ENCODE data around the gene WSB1. TPM values are rescaled to one million over a fixed set of nuclear protein-coding genes. Genes with fewer than 3 reads are reported as not detected.

The WSB1 gene
- total RNA-seq, 2 donors from 2014 or later: 206 to 227 TPM

- intact Hi-C loops (cut with DNase I): no loop called here
- peak; percentile 37 for DNase-seq (ENCODE audit: low spot score)
Measured at GRCh38 chr17:27345141-27345904, 51.4 kb downstream of the WSB1 start.

- peak; percentile 38 for DNase-seq (ENCODE audit: low spot score)
Measured at GRCh38 chr17:27346228-27346899, 52.5 kb downstream of the WSB1 start.

DNA sequence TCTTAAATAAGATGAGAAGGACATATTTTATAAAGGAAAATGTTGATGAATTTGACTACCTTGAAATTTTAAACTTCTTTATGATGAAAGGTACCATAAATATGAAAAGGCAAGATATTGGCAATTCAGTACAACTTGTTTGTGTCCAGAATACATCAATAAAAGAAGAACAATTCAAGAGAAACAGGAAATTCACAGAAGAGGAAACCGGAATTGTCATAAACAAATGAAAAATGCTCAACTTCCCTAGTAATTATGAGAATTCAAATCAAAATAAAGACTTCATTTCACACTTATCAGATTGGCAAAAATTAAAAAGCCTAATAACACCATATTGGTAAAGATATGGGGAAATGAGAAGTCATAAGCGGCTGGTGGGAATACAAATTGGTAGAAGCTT, 54.3 kb downstream of the WSB1 start:
- intact Hi-C loops (cut with DNase I): no loop called here
- no peak for DNase-seq (ENCODE audit: low spot score)

More at GRCh38 chr17:27346228-27346899, 52.5 kb downstream of the WSB1 start:
- intact Hi-C loops (cut with DNase I): no loop called here

- intact Hi-C loops (cut with DNase I): loop anchor here in 1 of 2 donors (5.0 to 10.0 kb wide), 2 partner anchors 105 to 253 kb away; partner anchors contain the start of gene KSR1
- no peak for DNase-seq (ENCODE audit: low spot score)
Measured at GRCh38 chr17:27349540-27350021, 55.7 kb downstream of the WSB1 start.

- no peak for DNase-seq (ENCODE audit: low spot score)
- intact Hi-C loops (cut with DNase I): loop anchor here in 1 of 2 donors (5.0 to 10.0 kb wide), 2 partner anchors 103 to 251 kb away; partner anchors contain the start of gene KSR1
Measured at GRCh38 chr17:27351759-27352158, 57.8 kb downstream of the WSB1 start.

GRCh38 chr17:27352448-27353032, 58.6 kb downstream of the WSB1 start:
- DNase-seq (ENCODE audit: low spot score): no peak
- intact Hi-C loops (cut with DNase I): loop anchor here in 1 of 2 donors (5.0 to 10.0 kb wide), 2 partner anchors 102 to 250 kb away; partner anchors contain the start of gene KSR1

- intact Hi-C loops (cut with DNase I): loop anchor here in 1 of 2 donors (5.0 to 10.0 kb wide), 2 partner anchors 102 to 249 kb away; partner anchors contain the start of gene KSR1
- no peak for DNase-seq (ENCODE audit: low spot score)
Measured at GRCh38 chr17:27353033-27353460, 59.1 kb downstream of the WSB1 start.

GRCh38 chr17:27353461-27354050, 59.6 kb downstream of the WSB1 start:
- intact Hi-C loops (cut with DNase I): loop anchor here in 1 of 2 donors (5.0 to 10.0 kb wide), 2 partner anchors 101 to 249 kb away; partner anchors contain the start of gene KSR1
- peak; percentile 98 for DNase-seq (ENCODE audit: low spot score)

- no peak for DNase-seq (ENCODE audit: low spot score)
- intact Hi-C loops (cut with DNase I): loop anchor here in 1 of 2 donors (5.0 to 10.0 kb wide), 2 partner anchors 101 to 248 kb away; partner anchors contain the start of gene KSR1
Measured at GRCh38 chr17:27354051-27354490, 60.2 kb downstream of the WSB1 start.

DNA sequence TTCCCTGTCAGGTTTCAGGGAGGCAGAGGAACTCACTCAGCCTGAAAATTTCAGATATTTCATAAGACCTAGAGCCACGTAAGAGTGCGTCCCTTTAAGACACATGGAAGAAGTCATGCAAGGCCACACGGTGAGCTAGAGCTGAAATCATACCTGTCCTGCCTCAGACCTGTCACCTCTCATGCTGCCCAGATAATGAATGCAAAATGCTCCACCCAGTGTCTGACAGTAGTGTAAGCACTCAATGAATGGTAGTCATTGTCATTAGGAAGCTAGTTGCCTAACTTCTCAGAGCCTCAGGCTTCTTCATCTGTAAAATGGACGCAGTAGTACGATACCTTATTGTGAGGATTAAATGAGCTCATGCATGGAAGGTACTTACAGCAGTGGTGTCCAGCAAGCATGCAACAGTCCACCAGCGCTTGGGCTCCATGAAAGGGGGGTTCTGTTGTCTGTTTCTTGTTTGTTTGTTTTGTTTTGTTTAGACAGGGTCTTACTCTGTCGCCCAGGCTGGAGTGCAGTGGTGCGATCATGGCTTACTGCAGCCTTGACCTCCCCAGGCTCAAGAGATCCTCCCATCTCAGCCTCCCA, 60.7 kb downstream of the WSB1 start:
- no peak for DNase-seq (ENCODE audit: low spot score)
- intact Hi-C loops (cut with DNase I): loop anchor here in 1 of 2 donors (5.0 to 10.0 kb wide), 2 partner anchors 100 to 248 kb away; partner anchors contain the start of gene KSR1

GRCh38 chr17:27355419-27355818, 61.5 kb downstream of the WSB1 start:
- DNase-seq (ENCODE audit: low spot score): no peak
- intact Hi-C loops (cut with DNase I): loop anchor here in 1 of 2 donors (10.0 kb wide), 1 partner anchor 99 kb away; the partner anchor contains the start of gene KSR1

DNA sequence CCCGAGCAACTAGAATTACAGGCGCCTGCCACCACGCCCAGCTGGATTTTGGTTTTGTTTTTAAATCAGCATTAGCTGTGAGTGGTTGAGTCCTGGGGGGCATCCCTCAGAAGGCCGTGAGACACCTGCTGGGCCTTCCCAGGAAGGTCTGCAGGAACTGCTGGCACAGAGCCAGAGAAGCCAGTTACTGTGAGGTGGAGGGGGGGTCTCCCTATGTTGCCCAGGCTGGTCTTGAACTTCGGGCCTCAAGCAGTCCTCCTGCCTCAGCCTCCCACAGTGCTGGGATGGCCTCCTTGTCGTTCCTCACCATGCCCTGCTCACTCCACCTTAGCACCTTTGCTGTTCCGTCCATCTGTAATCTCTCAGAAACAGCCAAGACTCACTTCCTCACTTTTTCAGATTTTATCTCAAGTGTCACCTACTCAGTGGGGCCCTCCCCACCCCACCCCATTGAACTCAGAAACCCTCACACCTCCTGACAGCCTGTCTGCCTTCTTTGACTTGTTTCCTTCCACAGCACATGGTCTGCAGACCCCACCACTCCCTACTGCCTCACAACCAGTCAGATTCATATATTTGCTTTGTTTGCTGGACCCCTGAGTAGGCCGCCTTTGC, 62.3 kb downstream of the WSB1 start:
- intact Hi-C loops (cut with DNase I): loop anchor here in 1 of 2 donors (10.0 kb wide), 1 partner anchor 99 kb away; the partner anchor contains the start of gene KSR1
- no peak for DNase-seq (ENCODE audit: low spot score)

DNA sequence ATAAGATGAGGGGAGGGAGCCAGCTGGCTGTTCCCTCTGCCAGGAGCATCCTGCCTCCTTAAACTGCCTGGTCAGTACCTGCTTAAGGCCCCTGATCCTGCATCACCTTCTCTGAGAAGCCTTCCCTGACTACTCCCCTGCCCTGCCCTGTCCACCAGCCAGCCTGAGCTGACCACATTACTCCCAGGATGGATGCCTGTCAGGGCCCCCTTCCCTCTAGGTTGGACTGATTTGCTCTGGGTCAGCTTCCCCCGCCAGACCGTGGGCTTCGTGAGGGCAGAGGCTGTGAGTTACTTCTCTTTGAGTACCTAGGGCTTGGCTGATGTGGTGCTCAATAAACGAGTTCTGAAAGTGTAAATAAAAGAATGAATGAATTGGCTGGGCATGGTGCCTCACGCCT, 63.3 kb downstream of the WSB1 start:
- intact Hi-C loops (cut with DNase I): loop anchor here in 1 of 2 donors (10.0 kb wide), 1 partner anchor 98 kb away; the partner anchor contains the start of gene KSR1

GRCh38 chr17:27360507-27360906, 66.6 kb downstream of the WSB1 start:
- intact Hi-C loops (cut with DNase I): no loop called here
- DNase-seq (ENCODE audit: low spot score): no peak

More for the DNA sequence above, 63.3 kb downstream of the WSB1 start:
- no peak for DNase-seq (ENCODE audit: low spot score)

DNA sequence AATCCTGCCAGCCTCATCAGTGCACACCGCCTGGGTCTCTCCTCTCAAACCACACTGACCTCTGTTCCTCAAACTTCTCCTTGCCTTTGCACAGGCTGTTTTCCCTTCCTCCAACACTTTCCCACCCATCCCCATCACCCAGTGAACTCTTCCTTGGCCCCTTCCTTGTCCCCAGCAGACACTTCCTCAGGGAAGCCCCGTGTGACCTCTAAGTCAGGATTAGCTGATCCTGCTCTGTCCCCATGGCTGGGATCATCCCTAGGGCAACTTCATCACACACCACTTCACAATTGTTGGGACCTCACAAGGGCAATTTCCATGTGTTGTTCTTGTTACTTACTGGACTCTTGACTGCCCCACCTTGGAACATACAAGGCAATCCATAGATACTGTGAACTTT, 67.8 kb downstream of the WSB1 start:
- no peak for DNase-seq (ENCODE audit: low spot score)
- intact Hi-C loops (cut with DNase I): no loop called here

DNA sequence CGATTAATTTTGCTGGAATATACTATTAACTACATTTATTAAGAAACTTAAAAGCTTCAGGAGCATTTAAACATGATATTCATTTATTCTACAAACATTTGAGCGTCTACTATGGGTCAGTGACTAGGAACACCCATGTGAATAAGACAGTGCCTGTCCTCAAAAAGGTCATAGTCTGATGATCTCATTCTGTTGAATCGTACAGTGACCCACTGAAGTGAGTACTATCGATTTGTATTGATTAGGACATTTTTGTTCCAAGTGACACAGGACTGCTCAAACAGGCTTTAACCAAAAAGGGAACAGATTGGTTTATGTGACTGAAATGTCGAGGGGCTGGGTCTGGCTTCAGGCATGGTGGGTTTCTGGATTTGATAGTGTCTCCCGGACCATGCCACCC, 68.6 kb downstream of the WSB1 start:
- intact Hi-C loops (cut with DNase I): no loop called here
- no peak for DNase-seq (ENCODE audit: low spot score)

GRCh38 chr17:27362909-27363308, 69.0 kb downstream of the WSB1 start:
- peak; percentile 5 for DNase-seq (ENCODE audit: low spot score)
- intact Hi-C loops (cut with DNase I): no loop called here

- intact Hi-C loops (cut with DNase I): no loop called here
- no peak for DNase-seq (ENCODE audit: low spot score)
Measured at GRCh38 chr17:27363326-27363725, 69.4 kb downstream of the WSB1 start.

All from posterior vena cava (tissue), 2 donors.